ENCODE measurements around the gene CAPRIN1. TPM values are rescaled to one million over a fixed set of nuclear protein-coding genes. Genes with fewer than 3 reads are reported as not detected.

Gene CAPRIN1
- polyA plus RNA-seq, 4 donors: 54.0 to 158 (median 84.5) TPM

- H3K4me3 ChIP-seq (ENCODE audit: low read depth in 1 of 3, low read length in 3 of 3): no peak overlapping the region
- no peak for DNase-seq
- H3K27ac ChIP-seq (ENCODE audit: low read depth in 1 of 3, low read length in 2 of 3): no peak overlapping the region
- no peaks in the 10 kb centered on the region for H3K4me1 ChIP-seq (ENCODE audit: control insufficient read depth in 3 of 3, insufficient read depth in 2 of 3, low read depth in 1 of 3, low read length in 2 of 3)
- H3K9me3 ChIP-seq (ENCODE audit: control insufficient read depth in 2 of 2, insufficient read depth in 1 of 2, low read depth in 1 of 2, low read length in 1 of 2): no peaks in the 10 kb centered on the region
- FAIRE-seq: no peak
- H3K27me3 ChIP-seq (ENCODE audit: control insufficient read depth in 3 of 3, insufficient read depth in 3 of 3, low read length in 3 of 3): no peaks in the 10 kb centered on the region
- H3K36me3 ChIP-seq (ENCODE audit: control insufficient read depth in 3 of 3, insufficient read depth in 2 of 3, low read depth in 1 of 3, low read length in 3 of 3): peaks cover 27 to 77% (median 29%) of the 10 kb centered on the region in 3 donors
- 88 to 92% (median 91%) methylated on average over 5 of the region's 5 CpGs for WGBS, 3 donors
Measured at GRCh38 chr11:34134765-34135164, 83.2 kb downstream of the CAPRIN1 start.

DNA sequence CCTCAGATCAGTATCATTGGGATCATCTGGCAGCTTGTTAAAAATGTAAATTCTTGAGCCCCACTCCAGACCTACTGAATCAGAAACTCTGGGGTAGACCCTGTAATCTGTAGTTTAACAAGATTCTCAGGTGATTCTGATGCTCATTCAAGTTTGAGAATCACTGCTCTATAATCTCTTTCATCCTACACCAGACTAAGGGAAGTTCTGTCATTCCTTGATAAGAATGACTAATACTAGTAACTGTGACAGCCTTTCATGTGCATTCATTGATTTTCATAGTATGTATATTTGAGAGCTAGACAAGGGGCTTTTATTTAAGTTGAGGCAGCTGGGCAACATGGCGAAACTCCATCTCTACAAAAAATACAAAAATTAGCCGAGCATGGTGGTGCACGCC is 83.9 kb downstream of the CAPRIN1 start:
- no peaks in the 10 kb centered on the region for H3K4me1 ChIP-seq (ENCODE audit: control insufficient read depth in 3 of 3, insufficient read depth in 2 of 3, low read depth in 1 of 3, low read length in 2 of 3)
- no peak overlapping the region for H3K4me3 ChIP-seq (ENCODE audit: low read depth in 1 of 3, low read length in 3 of 3)
- no peaks in the 10 kb centered on the region for H3K9me3 ChIP-seq (ENCODE audit: control insufficient read depth in 2 of 2, insufficient read depth in 1 of 2, low read depth in 1 of 2, low read length in 1 of 2)
- H3K27ac ChIP-seq (ENCODE audit: low read depth in 1 of 3, low read length in 2 of 3): no peak overlapping the region
- H3K36me3 ChIP-seq (ENCODE audit: control insufficient read depth in 3 of 3, insufficient read depth in 2 of 3, low read depth in 1 of 3, low read length in 3 of 3): peaks cover 31 to 81% (median 32%) of the 10 kb centered on the region in 3 donors
- no peak for FAIRE-seq
- WGBS, 3 donors: 93 to 96% (median 94%) methylated on average over 3 of the region's 3 CpGs
- DNase-seq: no peak
- no peaks in the 10 kb centered on the region for H3K27me3 ChIP-seq (ENCODE audit: control insufficient read depth in 3 of 3, insufficient read depth in 3 of 3, low read length in 3 of 3)

GRCh38 chr11:34136420-34136819 is 84.9 kb downstream of the CAPRIN1 start:
- WGBS, 3 donors: 85 to 94% (median 88%) methylated on average over 8 of the region's 8 CpGs
- DNase-seq (no peak), FAIRE-seq (no peak)
- Histone ChIP-seq H3K4me1 (ENCODE audit: control insufficient read depth in 3 of 3, insufficient read depth in 2 of 3, low read depth in 1 of 3, low read length in 2 of 3) (no peaks in the 10 kb centered on the region), H3K27ac (ENCODE audit: low read depth in 1 of 3, low read length in 2 of 3) (no peak overlapping the region), H3K4me3 (ENCODE audit: low read depth in 1 of 3, low read length in 3 of 3) (no peak overlapping the region), H3K9me3 (ENCODE audit: control insufficient read depth in 2 of 2, insufficient read depth in 1 of 2, low read depth in 1 of 2, low read length in 1 of 2) (no peaks in the 10 kb centered on the region), H3K36me3 (ENCODE audit: control insufficient read depth in 3 of 3, insufficient read depth in 2 of 3, low read depth in 1 of 3, low read length in 3 of 3) (peaks cover 28 to 79% (median 32%) of the 10 kb centered on the region in 3 donors), H3K27me3 (ENCODE audit: control insufficient read depth in 3 of 3, insufficient read depth in 3 of 3, low read length in 3 of 3) (no peaks in the 10 kb centered on the region)

- Histone ChIP-seq H3K27me3 (ENCODE audit: control insufficient read depth in 3 of 3, insufficient read depth in 3 of 3, low read length in 3 of 3) (no peaks in the 10 kb centered on the region), H3K36me3 (ENCODE audit: control insufficient read depth in 3 of 3, insufficient read depth in 2 of 3, low read depth in 1 of 3, low read length in 3 of 3) (peaks cover 26 to 85% (median 31%) of the 10 kb centered on the region in 3 donors), H3K4me3 (ENCODE audit: low read depth in 1 of 3, low read length in 3 of 3) (no peak overlapping the region), H3K27ac (ENCODE audit: low read depth in 1 of 3, low read length in 2 of 3) (no peak overlapping the region), H3K9me3 (ENCODE audit: control insufficient read depth in 2 of 2, insufficient read depth in 1 of 2, low read depth in 1 of 2, low read length in 1 of 2) (no peaks in the 10 kb centered on the region), H3K4me1 (ENCODE audit: control insufficient read depth in 3 of 3, insufficient read depth in 2 of 3, low read depth in 1 of 3, low read length in 2 of 3) (no peaks in the 10 kb centered on the region)
- WGBS, 3 donors: 93 to 95% (median 93%) methylated on average over 7 of the region's 7 CpGs
- DNase-seq (no peak), FAIRE-seq (no peak)
Measured at GRCh38 chr11:34139346-34139745, 87.8 kb downstream of the CAPRIN1 start.

DNA sequence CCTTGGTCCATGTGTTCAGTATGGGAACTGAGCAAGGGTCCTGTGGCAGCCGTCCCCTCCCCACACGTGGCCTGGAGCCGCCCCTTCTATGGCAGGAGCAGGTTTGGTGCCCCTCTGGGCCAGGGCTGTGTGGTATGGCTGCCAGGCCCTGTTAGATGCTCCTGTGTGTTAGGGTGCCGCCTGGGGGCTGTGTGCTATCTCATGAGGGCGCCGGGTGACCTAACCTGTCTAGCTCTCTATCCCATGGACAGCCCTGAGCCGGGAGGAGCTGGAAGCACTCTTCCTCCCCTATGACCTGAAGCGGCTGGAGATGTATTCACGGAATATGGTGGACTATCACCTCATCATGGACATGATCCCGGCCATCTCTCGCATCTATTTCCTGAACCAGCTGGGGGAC is 88.6 kb downstream of the CAPRIN1 start:
- Histone ChIP-seq H3K27me3 (ENCODE audit: control insufficient read depth in 3 of 3, insufficient read depth in 3 of 3, low read length in 3 of 3) (no peaks in the 10 kb centered on the region), H3K36me3 (ENCODE audit: control insufficient read depth in 3 of 3, insufficient read depth in 2 of 3, low read depth in 1 of 3, low read length in 3 of 3) (peaks cover 24 to 84% (median 33%) of the 10 kb centered on the region in 3 donors), H3K9me3 (ENCODE audit: control insufficient read depth in 2 of 2, insufficient read depth in 1 of 2, low read depth in 1 of 2, low read length in 1 of 2) (no peaks in the 10 kb centered on the region), H3K4me1 (ENCODE audit: control insufficient read depth in 3 of 3, insufficient read depth in 2 of 3, low read depth in 1 of 3, low read length in 2 of 3) (no peaks in the 10 kb centered on the region), H3K4me3 (ENCODE audit: low read depth in 1 of 3, low read length in 3 of 3) (no peak overlapping the region), H3K27ac (ENCODE audit: low read depth in 1 of 3, low read length in 2 of 3) (no peak overlapping the region)
- no peak for DNase-seq
- FAIRE-seq: no peak
- 96 to 98% (median 97%) methylated on average over 11 of the region's 11 CpGs for WGBS, 3 donors

GRCh38 chr11:34143048-34143447 is 91.5 kb downstream of the CAPRIN1 start:
- WGBS, 3 donors: 78 to 86% (median 86%) methylated on average over 2 of the region's 2 CpGs
- DNase-seq: no peak
- peaks cover 12 to 87% (median 39%) of the 10 kb centered on the region in 3 donors for H3K36me3 ChIP-seq (ENCODE audit: control insufficient read depth in 3 of 3, insufficient read depth in 2 of 3, low read depth in 1 of 3, low read length in 3 of 3)

DNA sequence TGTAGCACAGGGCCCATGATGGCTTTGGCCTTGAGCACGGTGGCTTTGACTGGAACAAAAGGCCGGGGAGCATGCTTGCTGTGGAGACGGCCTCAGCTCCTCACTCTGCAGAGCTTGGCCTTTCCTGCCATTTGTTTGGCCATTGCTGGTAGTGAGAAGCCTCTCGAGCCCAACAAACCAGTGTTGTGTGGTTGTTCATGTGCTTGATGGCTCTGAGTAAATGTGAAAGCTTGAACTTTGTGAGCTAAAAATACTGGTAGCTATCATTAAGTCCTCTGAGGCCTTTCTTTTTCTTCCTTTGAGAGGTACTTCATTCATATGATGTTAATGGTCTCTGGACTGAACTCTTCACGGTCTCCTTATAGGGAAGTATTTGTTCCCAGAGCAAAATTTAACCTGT is 93.5 kb downstream of the CAPRIN1 start:
- Histone ChIP-seq H3K4me1 (ENCODE audit: control insufficient read depth in 3 of 3, insufficient read depth in 2 of 3, low read depth in 1 of 3, low read length in 2 of 3) (peaks cover 0 to under 1% (median 0%) of the 10 kb centered on the region in 3 donors), H3K27me3 (ENCODE audit: control insufficient read depth in 3 of 3, insufficient read depth in 3 of 3, low read length in 3 of 3) (no peaks in the 10 kb centered on the region), H3K27ac (ENCODE audit: low read depth in 1 of 3, low read length in 2 of 3) (no peak overlapping the region), H3K4me3 (ENCODE audit: low read depth in 1 of 3, low read length in 3 of 3) (no peak overlapping the region), H3K9me3 (ENCODE audit: control insufficient read depth in 2 of 2, insufficient read depth in 1 of 2, low read depth in 1 of 2, low read length in 1 of 2) (no peaks in the 10 kb centered on the region), H3K36me3 (ENCODE audit: control insufficient read depth in 3 of 3, insufficient read depth in 2 of 3, low read depth in 1 of 3, low read length in 3 of 3) (peaks cover 15 to 89% (median 37%) of the 10 kb centered on the region in 3 donors)
- WGBS, 3 donors: 81 to 89% (median 84%) methylated on average over 5 of the region's 5 CpGs
- FAIRE-seq (no peak), DNase-seq (no peak)

More at GRCh38 chr11:34143048-34143447, 91.5 kb downstream of the CAPRIN1 start:
- Histone ChIP-seq H3K4me3 (ENCODE audit: low read depth in 1 of 3, low read length in 3 of 3) (no peak overlapping the region), H3K27me3 (ENCODE audit: control insufficient read depth in 3 of 3, insufficient read depth in 3 of 3, low read length in 3 of 3) (no peaks in the 10 kb centered on the region), H3K9me3 (ENCODE audit: control insufficient read depth in 2 of 2, insufficient read depth in 1 of 2, low read depth in 1 of 2, low read length in 1 of 2) (no peaks in the 10 kb centered on the region), H3K4me1 (ENCODE audit: control insufficient read depth in 3 of 3, insufficient read depth in 2 of 3, low read depth in 1 of 3, low read length in 2 of 3) (no peaks in the 10 kb centered on the region), H3K27ac (ENCODE audit: low read depth in 1 of 3, low read length in 2 of 3) (no peak overlapping the region)
- FAIRE-seq: no peak

DNA sequence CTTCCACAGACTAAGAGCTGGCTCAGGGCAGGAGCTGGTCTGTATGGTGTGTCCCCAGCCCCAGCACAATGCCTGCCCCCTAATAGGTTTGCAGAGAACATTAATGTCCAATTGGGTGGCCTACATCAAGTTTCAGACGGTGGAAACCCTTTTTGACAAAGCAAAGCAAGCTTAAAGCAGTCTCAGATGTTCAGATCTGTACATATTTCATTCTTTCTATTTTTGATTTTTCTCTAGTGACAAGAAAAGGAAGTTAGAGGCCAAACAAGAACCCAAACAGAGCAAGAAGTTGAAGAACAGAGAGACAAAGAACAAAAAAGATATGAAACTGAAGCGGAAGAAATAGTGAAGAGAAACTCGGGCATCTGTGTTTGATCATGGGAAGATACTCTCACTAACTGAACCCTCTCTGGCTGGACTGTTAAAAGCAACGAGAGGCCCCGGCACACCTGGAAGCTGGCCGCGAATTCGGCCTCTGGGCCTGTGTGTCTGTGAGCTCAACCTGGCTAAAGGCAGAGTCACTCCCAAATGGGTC is 94.4 kb downstream of the CAPRIN1 start:
- no peaks in the 10 kb centered on the region for H3K27me3 ChIP-seq (ENCODE audit: control insufficient read depth in 3 of 3, insufficient read depth in 3 of 3, low read length in 3 of 3)
- DNase-seq: no peak
- 81 to 91% (median 88%) methylated on average over 8 of the region's 8 CpGs for WGBS, 3 donors
- H3K4me1 ChIP-seq (ENCODE audit: control insufficient read depth in 3 of 3, insufficient read depth in 2 of 3, low read depth in 1 of 3, low read length in 2 of 3): peaks cover 0 to 7% (median 2%) of the 10 kb centered on the region in 3 donors
- no peak overlapping the region for H3K4me3 ChIP-seq (ENCODE audit: low read depth in 1 of 3, low read length in 3 of 3)
- H3K36me3 ChIP-seq (ENCODE audit: control insufficient read depth in 3 of 3, insufficient read depth in 2 of 3, low read depth in 1 of 3, low read length in 3 of 3): peaks cover 12 to 87% (median 33%) of the 10 kb centered on the region in 3 donors
- H3K9me3 ChIP-seq (ENCODE audit: control insufficient read depth in 2 of 2, insufficient read depth in 1 of 2, low read depth in 1 of 2, low read length in 1 of 2): no peaks in the 10 kb centered on the region
- H3K27ac ChIP-seq (ENCODE audit: low read depth in 1 of 3, low read length in 2 of 3): no peak overlapping the region
- no peak for FAIRE-seq

- 94 to 95% (median 94%) methylated on average over 12 of the region's 12 CpGs for WGBS, 3 donors
- Histone ChIP-seq H3K9me3 (ENCODE audit: control insufficient read depth in 2 of 2, insufficient read depth in 1 of 2, low read depth in 1 of 2, low read length in 1 of 2) (no peaks in the 10 kb centered on the region), H3K27me3 (ENCODE audit: control insufficient read depth in 3 of 3, insufficient read depth in 3 of 3, low read length in 3 of 3) (no peaks in the 10 kb centered on the region), H3K36me3 (ENCODE audit: control insufficient read depth in 3 of 3, insufficient read depth in 2 of 3, low read depth in 1 of 3, low read length in 3 of 3) (peaks cover 14 to 89% (median 36%) of the 10 kb centered on the region in 3 donors), H3K4me1 (ENCODE audit: control insufficient read depth in 3 of 3, insufficient read depth in 2 of 3, low read depth in 1 of 3, low read length in 2 of 3) (peaks cover 0 to 7% (median 2%) of the 10 kb centered on the region in 3 donors), H3K4me3 (ENCODE audit: low read depth in 1 of 3, low read length in 3 of 3) (no peak overlapping the region), H3K27ac (ENCODE audit: low read depth in 1 of 3, low read length in 2 of 3) (no peak overlapping the region)
- FAIRE-seq: no peak
- DNase-seq: no peak
Measured at GRCh38 chr11:34146411-34146810, 94.9 kb downstream of the CAPRIN1 start.
